NCI-H146 (cell line): ENCODE measurements around the gene RAB25.
"Not testable (repeated sequence)": the region's sequence is repeated elsewhere in the genome, so short reads cannot be mapped to it uniquely, and the experiment has no call there.

ENCODE experiments used
- DNase-seq: peaks from one replicate; lab custom pipeline; 2025; lab: John Stamatoyannopoulos, UW

The RAB25 gene

GRCh38 chr1:156060937-156061636, at the start of gene RAB25:
TSS of gene RAB25 (plus strand) at chr1:156061160. CDS start at chr1:156061401, 241 bp downstream.
- peak; percentile 12 for DNase-seq

GRCh38 chr1:156012051-156012817, 48.7 kb upstream of the RAB25 start:
- no peak for DNase-seq

GRCh38 chr1:156014829-156015228, 46.1 kb upstream of the RAB25 start:
- no peak for DNase-seq

GRCh38 chr1:156019946-156020292, 41.0 kb upstream of the RAB25 start:
- DNase-seq = no peak

- peak; percentile 93 for DNase-seq
These were observed 40.5 kb upstream of the RAB25 start, which contains the start of gene SSR2 for GRCh38 chr1:156020293-156021092. TSS of gene SSR2 (minus strand) at chr1:156020951. CDS start at chr1:156020167, 784 bp downstream.

GRCh38 chr1:156021093-156021428, 39.9 kb upstream of the RAB25 start:
- DNase-seq = no peak

- no peak for DNase-seq
These were observed 39.0 kb upstream of the RAB25 start for GRCh38 chr1:156021954-156022353.

GRCh38 chr1:156024801-156025200, 36.2 kb upstream of the RAB25 start:
- no peak for DNase-seq

GRCh38 chr1:156025876-156026275, 35.1 kb upstream of the RAB25 start:
- peak; percentile 71 for DNase-seq

- DNase-seq = no peak
These were observed 34.4 kb upstream of the RAB25 start for GRCh38 chr1:156026588-156026987.

- DNase-seq = no peak
These were observed 27.9 kb upstream of the RAB25 start for GRCh38 chr1:156033011-156033410.

- DNase-seq = not testable (repeated sequence)
These were observed 26.0 kb upstream of the RAB25 start for GRCh38 chr1:156034991-156035390.

- DNase-seq = no peak
These were observed 18.1 kb upstream of the RAB25 start for GRCh38 chr1:156042828-156043227.

GRCh38 chr1:156045076-156045475, 15.9 kb upstream of the RAB25 start:
- DNase-seq = no peak

- no peak for DNase-seq
These were observed 12.2 kb upstream of the RAB25 start for GRCh38 chr1:156048663-156049258.

GRCh38 chr1:156050376-156050775, 10.6 kb upstream of the RAB25 start:
- DNase-seq = no peak

GRCh38 chr1:156051011-156051725, 9.8 kb upstream of the RAB25 start:
- DNase-seq = no peak

- peak; percentile 61 for DNase-seq
These were observed 7.8 kb upstream of the RAB25 start for GRCh38 chr1:156052862-156053767.

GRCh38 chr1:156053768-156054499, 7.0 kb upstream of the RAB25 start, which contains the start of gene UBQLN4:
TSS of gene UBQLN4 (minus strand) at chr1:156053798. CDS start at chr1:156053701, 97 bp downstream.
- peak; percentile 91 for DNase-seq
